GM19035 (cell line): ENCODE measurements around the gene ESR2.

Source experiments
- ATAC-seq: cut with Tn5 transposase; IDR thresholded peaks from one replicate; pipeline ENCODE4 v1.9.1; 2021; ENCODE audit not compliant: unreplicated experiment

The ESR2 gene

DNA sequence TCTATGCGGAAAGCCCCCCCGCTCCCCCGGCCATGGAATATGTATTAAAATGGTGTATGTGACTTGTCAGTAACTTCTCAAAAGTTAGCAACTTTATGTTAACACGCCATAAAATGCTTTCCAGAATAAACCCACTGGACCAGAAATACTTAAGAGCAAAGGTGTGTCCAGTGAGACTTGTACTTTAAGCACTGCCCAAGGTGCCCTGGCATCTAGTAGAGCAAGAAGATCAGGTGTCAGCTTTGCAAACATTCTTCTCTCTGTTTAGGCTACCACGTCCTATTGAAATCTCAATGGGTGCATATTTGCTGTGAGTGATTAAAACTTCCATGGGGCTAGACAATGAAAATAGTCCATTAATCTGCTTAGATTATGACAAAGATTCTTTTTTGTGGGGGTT is 201.2 kb downstream of the ESR2 start:
- ATAC-seq: no peak

DNA sequence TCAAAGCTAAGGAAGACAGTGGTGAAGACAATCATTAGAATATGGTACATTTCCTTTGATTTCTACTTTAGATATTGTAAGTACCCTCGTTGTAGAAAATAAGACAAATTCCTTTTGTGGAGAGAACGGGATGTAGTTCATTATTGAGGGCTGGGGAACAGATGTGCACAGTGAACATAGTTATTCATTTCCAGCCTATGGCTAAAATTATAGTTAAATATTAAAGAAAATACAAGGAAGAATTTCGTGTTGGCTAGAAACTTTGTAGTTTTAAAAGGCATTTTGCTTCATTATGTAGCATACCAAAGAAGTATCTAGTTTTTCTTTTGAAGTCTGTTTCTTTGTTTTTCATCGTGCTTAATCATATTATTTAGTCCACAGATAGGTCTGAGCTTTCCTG is 201.8 kb downstream of the ESR2 start:
- ATAC-seq: no peak

DNA sequence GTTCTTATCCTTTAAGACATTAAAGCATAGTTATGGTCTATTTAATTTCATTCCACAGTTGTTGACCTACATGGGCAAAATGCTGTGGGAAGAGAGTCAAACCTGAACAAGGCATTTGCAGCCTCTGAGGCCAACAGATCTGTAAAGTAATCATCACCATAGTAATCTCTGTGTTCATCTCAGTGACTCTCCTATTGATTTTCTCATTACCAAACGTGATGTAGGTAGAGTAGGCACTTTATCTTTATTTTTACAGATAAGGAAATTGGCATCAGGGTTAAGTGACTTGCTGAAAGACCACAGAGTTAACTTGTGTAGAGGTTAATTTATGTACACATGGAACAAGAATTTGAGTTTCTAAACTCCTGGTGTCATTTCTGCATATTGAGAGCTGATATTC is 203.0 kb downstream of the ESR2 start:
- no peak for ATAC-seq

DNA sequence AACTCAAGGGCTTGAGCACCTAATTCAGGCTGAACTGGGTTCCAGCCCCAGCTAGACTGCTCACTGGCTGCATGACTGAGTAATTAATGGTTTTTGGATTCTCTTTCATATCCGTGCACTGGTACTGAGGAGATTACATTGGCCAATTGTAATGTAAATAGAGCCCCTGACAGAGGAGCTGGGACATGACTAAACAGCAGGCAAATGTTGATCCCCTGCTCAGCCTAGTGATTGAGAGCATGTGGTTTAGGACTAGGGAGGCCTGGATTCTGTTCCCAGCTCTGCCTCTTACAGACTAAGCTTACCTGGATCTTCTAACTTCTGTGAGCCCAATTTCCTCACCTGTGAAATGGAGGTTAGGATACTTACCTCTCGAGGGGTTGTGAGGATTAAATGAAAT is 204.3 kb downstream of the ESR2 start:
- ATAC-seq: no peak

DNA sequence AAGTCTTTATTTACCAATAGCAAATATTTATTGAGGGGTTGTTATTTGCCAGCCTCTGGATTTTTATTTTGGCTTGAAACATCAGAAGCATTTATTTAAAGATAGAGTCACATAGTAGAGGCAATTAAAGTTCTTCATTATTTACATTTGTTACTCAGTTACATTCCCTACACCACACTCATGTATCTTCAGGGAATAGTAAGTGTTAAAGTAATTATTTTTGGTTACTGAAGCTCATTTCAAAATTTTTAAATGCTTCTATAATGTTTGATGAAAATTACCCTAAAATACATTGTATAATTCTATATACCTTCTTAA is 205.6 kb downstream of the ESR2 start:
- ATAC-seq: no peak

DNA sequence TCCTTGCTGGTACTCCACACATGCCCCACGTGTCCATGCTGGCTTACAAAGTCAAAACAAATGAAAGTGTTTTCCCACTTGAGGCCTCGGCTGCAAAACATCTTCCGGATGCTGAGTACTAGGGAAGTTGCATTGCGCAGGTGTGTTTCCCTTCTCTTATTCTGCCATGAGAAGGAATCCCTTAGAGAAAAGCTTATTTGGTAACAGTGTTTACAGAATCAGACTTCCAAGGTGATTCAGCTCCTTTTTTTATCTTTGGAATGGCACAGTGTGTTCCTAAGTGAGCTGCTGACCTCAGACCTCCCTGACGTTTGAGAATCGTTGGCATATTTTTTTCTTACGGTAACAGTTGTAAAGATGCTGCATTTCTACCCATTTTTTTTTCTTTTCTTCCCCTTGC is 211.3 kb downstream of the ESR2 start:
- no peak for ATAC-seq

DNA sequence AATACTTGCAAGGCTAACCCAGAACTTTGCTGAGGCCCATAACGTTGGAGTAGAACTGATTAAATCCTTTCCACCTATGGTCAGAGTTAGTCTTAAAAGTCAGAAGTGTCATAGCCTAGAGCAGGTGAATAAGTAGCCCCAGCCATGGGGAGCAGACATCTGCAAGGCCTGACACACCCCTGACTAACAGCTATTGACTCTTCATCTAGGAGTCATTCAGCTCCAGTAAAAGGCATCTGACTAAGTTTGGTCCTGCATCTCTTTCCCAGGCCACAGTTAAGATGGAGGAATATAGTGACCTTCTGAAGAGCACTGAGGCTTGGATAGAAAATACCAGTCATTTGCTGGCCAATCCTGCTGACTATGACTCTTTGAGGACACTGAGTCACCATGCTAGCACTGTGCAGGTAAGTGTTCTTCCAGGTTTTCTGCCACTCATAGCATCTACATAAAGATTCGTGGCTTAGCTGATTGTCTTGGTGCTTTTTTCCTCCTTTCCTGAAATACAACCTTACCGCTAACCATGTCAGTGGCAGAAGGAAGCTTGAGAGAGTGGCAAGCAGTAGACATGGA is 212.9 kb downstream of the ESR2 start:
- no peak for ATAC-seq

DNA sequence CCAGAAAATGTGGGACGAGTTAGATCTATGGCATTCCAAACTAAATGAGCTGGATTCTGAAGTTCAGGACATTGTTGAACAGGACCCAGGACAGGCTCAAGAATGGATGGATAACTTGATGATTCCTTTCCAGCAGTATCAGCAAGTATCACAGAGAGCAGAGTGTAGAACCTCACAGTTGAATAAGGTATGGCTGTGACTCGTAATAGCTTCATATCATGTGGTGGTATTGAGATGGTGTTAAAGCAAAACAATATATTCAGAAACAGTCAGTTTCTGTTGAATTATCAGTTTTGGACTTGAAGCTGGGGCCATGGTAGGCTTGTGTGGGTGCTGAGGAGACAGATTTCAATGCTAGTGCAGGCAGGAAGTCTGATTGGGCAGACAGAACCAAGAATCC is 213.7 kb downstream of the ESR2 start:
- no peak for ATAC-seq

DNA sequence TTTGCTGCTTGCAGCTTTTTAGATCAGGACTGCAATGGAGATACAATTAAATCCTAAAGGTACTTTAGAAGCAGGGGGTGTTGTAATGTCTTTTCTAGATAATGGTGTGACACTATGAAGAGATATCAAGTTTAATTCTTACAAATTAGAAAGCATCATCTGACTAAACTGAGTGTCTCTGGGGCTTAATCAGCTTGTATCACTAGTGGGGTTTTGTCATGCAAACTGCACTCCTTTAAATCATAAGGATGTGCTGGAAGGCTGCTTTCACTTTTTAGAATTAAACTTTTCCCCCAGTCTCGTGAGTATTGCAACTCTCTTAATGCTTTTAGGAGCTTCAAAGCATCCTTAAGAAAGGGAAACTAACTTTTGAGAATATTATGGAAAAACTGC is 218.6 kb downstream of the ESR2 start:
- ATAC-seq: no peak

DNA sequence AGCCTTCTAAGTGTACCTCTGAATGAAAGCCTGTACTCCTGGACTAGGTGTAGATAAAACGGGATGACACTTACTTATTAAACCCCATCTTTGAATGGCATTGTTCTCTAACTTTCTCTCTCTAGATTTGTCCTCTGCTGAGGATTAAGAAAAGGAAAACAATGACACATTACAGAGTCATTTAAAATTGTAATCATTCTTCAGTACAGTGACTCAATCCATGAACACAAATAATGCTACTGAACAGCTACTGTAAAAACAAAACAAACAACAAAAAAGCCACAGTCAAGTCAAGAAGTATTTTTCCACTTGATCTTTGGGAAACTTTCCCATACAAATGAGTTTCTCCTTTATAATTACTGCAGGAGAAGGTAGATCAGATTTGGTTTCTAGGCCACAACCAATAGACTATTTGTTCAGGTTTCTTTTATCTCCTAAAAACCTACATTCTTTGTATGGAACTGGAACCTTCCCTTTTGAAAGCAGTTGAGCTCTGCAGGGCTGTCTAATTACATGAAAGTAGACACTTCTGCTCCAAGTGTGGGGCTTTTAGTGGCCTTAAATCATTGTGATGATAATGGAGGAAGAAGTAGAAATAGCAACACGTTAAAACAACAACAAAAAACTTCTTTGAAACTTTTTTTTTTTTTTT is 219.1 kb downstream of the ESR2 start:
- no peak for ATAC-seq

DNA sequence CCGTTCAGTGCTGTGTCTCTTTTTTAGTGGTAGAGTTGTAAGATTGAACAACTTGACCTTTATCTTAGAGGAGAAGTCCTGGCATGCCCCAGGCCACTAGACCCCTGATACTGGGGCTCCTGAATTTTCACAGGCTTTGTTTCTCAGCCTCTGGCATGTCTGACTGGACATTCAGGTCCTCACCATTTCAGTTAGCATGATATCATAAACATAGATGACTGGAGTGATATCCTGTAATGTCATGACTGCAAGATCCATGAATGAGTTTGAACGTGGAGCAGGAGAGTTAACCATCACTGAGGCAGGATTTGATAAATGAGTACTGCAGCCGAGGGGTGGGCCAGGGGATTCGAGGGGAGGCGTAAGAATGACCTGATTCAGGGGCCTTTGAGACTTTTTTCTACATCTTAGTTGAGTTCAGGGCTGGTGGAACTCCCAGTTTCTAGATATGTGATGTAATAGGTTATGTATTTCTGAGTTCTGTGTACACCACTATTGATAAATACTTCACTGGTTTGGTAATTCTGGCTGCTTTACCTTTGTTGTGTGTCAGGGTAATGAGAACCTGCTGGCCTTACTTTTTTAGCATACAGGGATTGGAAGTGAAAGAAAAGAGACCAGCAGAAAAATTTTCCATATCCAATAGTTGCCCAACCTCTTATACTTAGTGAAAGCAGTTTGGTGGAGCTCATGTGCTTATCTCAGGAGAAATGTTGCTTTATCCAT is 224.4 kb downstream of the ESR2 start:
- no peak for ATAC-seq

DNA sequence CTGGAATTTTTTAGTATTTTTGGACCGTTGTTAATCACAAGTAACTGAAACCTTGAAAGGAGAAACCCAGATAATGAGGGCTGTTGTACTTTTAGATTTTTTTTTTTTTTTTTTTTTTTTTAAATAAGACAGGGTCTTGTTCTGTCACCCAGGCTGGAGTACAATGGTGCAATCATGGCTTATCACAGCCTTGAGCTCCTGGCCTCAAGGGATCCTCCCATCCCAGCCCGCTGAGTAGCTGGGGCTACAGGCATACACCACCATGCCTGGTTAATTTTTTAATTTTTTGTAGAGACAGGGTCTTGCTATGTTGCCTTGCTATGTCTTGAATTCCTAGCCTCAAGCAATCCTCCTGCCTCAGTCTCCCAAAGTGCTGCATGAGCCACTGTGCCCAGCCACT is 229.7 kb downstream of the ESR2 start:
- no peak for ATAC-seq

DNA sequence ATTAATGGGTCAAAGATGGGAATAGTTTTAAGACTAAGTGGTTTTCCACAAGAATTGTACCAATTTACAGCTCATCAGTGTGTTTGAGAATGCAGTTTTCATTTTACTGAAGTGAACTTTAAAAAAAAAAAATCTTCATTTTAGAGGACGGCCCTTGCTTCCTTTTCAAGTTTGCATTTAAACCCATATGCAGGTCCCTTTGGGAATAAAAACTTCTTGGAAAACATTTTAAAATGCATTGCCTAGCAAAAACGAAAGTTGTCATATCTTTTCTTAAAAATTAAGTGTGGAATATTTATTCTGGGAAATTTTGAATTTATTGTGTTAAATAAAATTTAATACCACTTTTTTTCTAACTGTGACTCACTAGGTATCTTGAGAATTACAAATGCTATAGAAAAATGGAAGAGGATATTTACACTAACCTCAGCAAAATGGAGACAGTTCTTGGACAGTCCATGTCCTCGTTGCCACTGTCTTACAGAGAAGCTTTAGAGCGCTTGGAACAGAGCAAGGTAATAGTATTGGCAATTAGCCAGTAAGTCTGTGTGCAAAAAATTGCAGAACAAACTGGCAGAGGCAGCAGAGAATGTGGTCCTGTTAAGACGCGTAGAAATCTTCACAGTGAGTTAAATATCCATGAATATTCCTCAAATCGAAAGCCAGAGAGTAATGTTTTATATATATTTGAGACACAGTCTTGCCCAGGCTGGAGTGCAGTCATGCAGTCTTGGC is 231.6 kb downstream of the ESR2 start:
- ATAC-seq: no peak

DNA sequence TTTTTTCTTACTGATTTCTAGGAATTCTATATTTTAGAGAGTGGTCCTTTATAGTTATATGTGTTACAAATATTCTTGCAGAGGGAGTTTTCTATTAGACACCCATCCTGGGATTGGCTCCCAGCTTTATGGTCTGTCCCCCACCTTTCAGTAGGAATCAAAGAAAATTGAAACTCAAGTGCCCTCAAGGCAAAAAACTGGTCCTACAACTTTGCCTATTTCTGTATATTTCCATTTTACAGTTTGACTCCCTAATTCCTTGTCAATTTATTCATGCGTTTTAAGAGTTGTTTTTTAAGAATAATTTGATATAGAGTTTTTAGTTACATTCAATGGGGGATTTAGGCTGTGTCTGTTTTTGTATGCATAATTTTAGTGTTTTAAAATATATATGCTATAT is 232.5 kb downstream of the ESR2 start:
- no peak for ATAC-seq

DNA sequence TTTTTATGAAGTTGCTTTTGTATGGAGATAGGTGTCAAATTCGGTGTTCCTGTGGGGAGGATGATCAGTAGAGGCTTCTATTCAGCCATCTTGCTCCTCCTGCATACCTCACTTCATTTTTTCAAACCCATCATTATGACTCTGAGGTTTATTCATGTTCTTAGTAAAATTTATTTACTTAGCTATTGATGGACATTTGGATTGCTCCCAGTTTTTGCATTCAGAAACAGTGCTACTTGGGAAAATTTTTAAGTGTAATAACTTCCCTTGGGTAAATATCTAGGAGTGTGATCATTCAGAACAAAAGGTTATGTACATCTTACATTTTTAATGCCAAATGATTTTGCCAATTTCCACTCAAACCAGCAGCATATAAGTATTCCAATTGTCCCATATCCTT is 233.1 kb downstream of the ESR2 start:
- ATAC-seq: no peak

DNA sequence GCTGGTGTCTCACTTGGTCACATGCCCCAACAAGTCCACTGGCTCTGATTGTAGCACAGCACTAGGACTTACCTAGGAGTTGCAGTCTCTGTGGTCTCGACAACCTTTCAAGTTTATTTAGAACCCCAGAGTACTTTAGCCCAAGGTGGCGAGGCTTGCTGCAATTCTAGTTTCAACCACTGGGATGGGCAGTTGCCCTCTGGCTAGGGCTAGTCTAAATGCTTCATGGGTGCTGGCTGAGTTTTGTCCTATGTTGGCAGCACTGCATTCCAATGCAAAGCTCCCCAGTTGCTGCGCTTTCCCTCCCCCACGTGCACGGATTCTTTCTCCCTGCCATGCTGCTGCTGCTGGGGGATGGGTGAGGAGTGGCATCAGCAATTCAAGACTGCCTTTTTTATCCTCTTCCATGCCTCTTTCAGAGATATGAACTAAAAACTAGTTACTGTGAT is 233.5 kb downstream of the ESR2 start:
- no peak for ATAC-seq

DNA sequence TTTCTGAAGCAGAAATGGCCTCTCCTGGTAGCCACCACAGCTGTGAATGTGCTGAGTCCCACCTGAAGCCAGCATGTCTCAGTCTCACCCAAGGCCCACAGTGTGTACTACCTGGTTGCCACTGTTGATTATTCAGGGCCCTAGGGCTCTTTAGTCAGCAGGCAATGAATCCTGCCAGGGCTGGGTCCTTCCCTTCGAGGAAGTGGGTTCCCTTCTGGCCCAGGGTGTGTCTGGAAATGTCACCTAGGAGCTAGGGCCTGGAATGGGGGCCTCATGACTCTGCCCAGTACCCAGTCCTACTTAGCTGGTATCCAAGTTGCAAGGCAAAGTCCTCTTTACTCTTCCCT is 234.0 kb downstream of the ESR2 start:
- no peak for ATAC-seq

DNA sequence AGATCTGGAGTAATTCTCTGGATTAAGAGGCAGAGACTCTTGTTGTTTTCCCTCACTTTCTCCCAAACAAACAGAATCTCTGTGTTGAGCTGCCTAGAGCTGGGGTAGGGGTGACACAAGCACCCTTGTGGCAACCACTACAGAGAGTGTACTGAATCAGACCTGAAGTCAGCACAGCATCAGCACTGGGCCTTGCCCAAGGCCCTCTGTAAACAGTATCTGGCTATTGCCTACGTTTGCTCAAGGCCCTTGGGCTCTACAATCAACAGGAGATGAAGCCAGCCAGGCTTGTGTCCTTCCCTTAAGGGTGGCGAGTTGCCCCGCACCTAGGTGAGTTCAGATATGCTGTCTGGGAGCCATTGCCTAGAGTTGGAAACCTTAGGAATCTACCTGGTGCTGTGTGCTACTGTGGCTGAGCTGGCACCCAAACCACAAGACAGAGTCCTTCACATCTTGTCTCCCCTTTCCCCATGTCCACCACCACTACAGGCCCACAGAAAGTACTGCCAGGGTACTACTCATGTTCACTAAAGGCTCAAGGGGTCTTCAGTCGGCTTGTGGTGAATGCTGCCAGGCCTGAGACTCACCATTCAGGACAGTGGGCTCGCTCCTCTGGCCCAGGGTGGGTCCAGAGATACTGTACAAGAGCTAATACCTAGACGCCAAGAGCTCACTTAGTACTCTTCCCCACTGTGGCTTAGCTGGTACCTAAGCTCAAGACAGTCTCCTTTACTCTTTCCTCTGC is 234.5 kb downstream of the ESR2 start:
- no peak for ATAC-seq

DNA sequence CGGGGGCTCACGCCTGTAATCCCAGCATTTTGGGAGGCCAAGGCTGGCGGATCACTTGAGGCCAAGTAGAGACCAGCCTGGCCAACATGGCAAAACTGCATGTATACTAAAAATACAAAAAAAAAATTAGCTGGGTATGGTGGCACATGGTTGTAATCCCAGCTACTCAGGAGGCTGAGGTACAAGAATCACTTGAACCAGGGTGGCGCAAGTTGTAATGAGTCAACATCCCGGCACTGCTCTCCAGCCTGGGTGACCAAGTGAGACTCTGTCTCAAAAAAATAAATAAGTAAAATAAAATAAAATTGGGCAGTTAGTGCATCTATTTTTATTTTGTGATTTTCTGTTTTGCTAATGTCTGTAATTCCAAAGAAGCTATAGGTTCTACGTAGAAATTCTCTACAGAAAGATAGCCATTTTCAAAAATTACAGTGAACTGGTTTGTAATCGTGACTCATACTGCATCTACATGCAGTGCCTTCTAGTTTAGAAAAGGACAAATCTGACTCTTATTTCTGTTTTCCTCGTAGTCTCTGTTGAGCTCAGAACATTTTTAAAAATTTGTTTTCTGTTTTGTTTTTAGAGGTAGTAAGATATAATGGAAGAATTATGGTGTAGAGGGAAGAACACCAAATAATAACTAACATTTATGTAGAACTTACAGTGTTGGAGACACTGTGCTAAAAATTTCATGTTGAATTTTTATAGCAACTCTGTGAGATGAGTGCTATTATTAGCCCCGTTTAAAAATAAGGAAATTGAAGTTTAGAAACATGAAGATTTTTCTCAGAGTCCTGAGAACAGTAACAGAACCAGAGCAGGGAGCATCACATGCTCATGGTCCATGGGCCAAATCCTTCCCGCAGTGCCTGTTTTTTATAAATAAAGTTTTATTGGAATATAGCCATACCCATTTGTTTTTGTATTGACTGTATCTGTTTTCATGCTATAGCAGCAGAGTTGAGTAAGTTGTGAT is 240.2 kb downstream of the ESR2 start:
- ATAC-seq: no peak

DNA sequence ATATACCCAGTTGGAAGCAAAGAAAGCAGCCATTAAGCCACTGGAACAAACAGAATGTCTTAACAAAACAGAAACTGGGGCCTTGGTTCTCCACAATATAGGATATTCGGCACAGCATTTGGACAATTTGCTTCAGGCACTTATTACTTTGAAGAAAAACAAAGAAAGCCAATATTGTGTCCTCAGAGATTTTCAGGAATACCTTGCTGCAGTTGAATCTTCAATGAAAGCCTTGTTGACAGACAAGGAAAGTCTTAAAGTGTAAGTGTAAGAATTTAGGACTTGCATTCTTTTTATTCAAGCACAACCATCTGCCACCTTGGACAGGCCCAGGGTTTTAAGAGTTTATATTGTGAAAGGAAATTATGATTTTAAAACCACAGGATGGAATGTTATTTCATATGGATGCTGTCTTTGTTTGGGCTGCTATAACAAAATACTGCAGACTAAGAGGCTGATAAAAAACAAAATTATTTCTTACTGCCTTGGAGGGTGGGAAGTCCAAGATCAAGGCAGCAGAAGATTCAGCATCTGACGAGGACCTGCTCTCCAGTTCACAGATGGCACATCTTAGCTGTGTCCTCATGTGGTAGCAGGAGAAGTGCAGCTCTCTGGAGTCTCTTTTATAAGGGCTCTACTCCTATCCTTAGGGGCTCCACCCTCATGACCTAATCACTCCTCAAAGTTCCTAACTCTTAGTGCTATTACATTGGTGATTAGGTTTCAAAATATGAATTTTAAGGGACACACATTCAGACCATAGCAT is 244.4 kb downstream of the ESR2 start:
- ATAC-seq: no peak
